Activated T-helper 2 cell treated with anti-CD3 and anti-CD28 coated beads, Interferon-gamma antibody, Interleukin-2, Interleukin-4, amounts not matched to agents 10 μg/mL and 5 μg/mL and 100 μg/mL, durations not matched to agents 14 hours and 24 hours and 36 hours (primary cell): ENCODE results near the gene HSPB6. TPM values are rescaled to one million over a fixed set of nuclear protein-coding genes. Genes with fewer than 3 reads are reported as not detected.
"Not testable (repeated sequence)": the region's sequence is repeated elsewhere in the genome, so short reads cannot be mapped to it uniquely, and the experiment has no call there.

Experiments used
- DNase-seq: peaks from one replicate; pipeline ENCODE4 v3.0.0; 2021; ENCODE audit warnings: low spot score
- H3K27ac Mint-ChIP-seq: one replicate; pipeline ENCODE4 v1.8.0; 2021; ENCODE audit warnings: mixed read lengths
- H3K27me3 Mint-ChIP-seq: one replicate; pipeline ENCODE4 v1.8.0; 2021; ENCODE audit warnings: low read depth, mixed read lengths
- H3K36me3 Mint-ChIP-seq: one replicate; pipeline ENCODE4 v1.8.0; 2021; ENCODE audit warnings: low read depth, mixed read lengths
- H3K4me1 Mint-ChIP-seq: one replicate; pipeline ENCODE4 v1.8.0; 2021; ENCODE audit warnings: low read depth, mixed read lengths
- H3K4me3 Mint-ChIP-seq: one replicate; pipeline ENCODE4 v1.8.0; 2021; ENCODE audit warnings: low read depth, mild to moderate bottlenecking, moderate library complexity, mixed read lengths
- H3K9me3 Mint-ChIP-seq: one replicate; pipeline ENCODE4 v1.8.0; 2021; ENCODE audit warnings: mixed read lengths
- intact Hi-C: fragments of 100-400 bp; cut with micrococcal nuclease; formaldehyde crosslinking; loops from one replicate; pipeline ENCODE4 v1.15.1; 2023
- total RNA-seq: library from RNA; stranded (reverse); gene quantifications from 2 replicates; pipeline ENCODE4 v1.2.3, GENCODE V29; 2022

Gene HSPB6
- 0.14 and 0.21 TPM in 2 replicates for total RNA-seq

GRCh38 chr19:35756377-35757230, at the start of gene HSPB6:
Gene HSPB6, minus strand, starts transcription at chr19:35757029. Its CDS starts 21 bp downstream, at chr19:35757008.
- Mint-ChIP-seq H3K4me1 (peaks cover 21% of the 10 kb centered on the region), H3K36me3 (peaks cover 42% of the 10 kb centered on the region), H3K9me3 (no peaks in the 10 kb centered on the region), H3K4me3 (peak within 1 kb of the TSS; percentile 83), H3K27me3 (no peaks in the 10 kb centered on the region), H3K27ac (peak within 1 kb of the TSS; percentile 85)
- no peak for DNase-seq
- intact Hi-C loops: loop anchor here (5.0 kb wide), 1 partner anchor 361 kb away; the partner anchor contains the start of gene TBCB

GRCh38 chr19:35806597-35806996, 49.8 kb upstream of the HSPB6 start:
- intact Hi-C loops: no loop called here
- Mint-ChIP-seq H3K27ac (no peak overlapping the region), H3K4me3 (no peak overlapping the region), H3K9me3 (no peaks in the 10 kb centered on the region), H3K4me1 (peaks cover 8% of the 10 kb centered on the region), H3K36me3 (no peaks in the 10 kb centered on the region), H3K27me3 (no peaks in the 10 kb centered on the region)
- DNase-seq: no peak

- DNase-seq: no peak
- Mint-ChIP-seq H3K4me1 (peaks cover 8% of the 10 kb centered on the region), H3K9me3 (no peaks in the 10 kb centered on the region), H3K4me3 (no peak overlapping the region), H3K27ac (no peak overlapping the region), H3K27me3 (no peaks in the 10 kb centered on the region), H3K36me3 (no peaks in the 10 kb centered on the region)
- intact Hi-C loops: no loop called here
Observed at GRCh38 chr19:35805526-35806102, 48.8 kb upstream of the HSPB6 start.

- H3K4me3 Mint-ChIP-seq: no peak overlapping the region
Observed at GRCh38 chr19:35801828-35802227, 45.0 kb upstream of the HSPB6 start.

GRCh38 chr19:35797663-35798062, 40.8 kb upstream of the HSPB6 start:
- no peak for DNase-seq
- Mint-ChIP-seq H3K9me3 (no peaks in the 10 kb centered on the region), H3K4me1 (no peaks in the 10 kb centered on the region), H3K27me3 (peaks cover 22% of the 10 kb centered on the region), H3K36me3 (no peaks in the 10 kb centered on the region), H3K27ac (no peak overlapping the region), H3K4me3 (no peak overlapping the region)
- intact Hi-C loops: no loop called here

More at GRCh38 chr19:35801828-35802227, 45.0 kb upstream of the HSPB6 start:
- DNase-seq: no peak
- Mint-ChIP-seq H3K4me1 (peaks cover 8% of the 10 kb centered on the region), H3K36me3 (no peaks in the 10 kb centered on the region), H3K9me3 (no peaks in the 10 kb centered on the region), H3K27ac (no peak overlapping the region), H3K27me3 (peaks cover 12% of the 10 kb centered on the region)
- intact Hi-C loops: no loop called here

GRCh38 chr19:35796645-35797542, 40.1 kb upstream of the HSPB6 start:
- Mint-ChIP-seq H3K4me1 (no peaks in the 10 kb centered on the region), H3K36me3 (no peaks in the 10 kb centered on the region), H3K9me3 (no peaks in the 10 kb centered on the region), H3K27ac (no peak overlapping the region), H3K27me3 (peaks cover 22% of the 10 kb centered on the region), H3K4me3 (no peak overlapping the region)
- no peak for DNase-seq
- intact Hi-C loops: no loop called here

- H3K4me3 Mint-ChIP-seq, DNase-seq, H3K27ac Mint-ChIP-seq, H3K36me3 Mint-ChIP-seq, intact Hi-C loops, H3K9me3 Mint-ChIP-seq, H3K4me1 Mint-ChIP-seq: not testable (repeated sequence)
- peaks cover 22% of the 10 kb centered on the region for H3K27me3 Mint-ChIP-seq
Observed at GRCh38 chr19:35795564-35795963, 38.7 kb upstream of the HSPB6 start.

GRCh38 chr19:35793381-35794165, 36.7 kb upstream of the HSPB6 start:
- H3K36me3 Mint-ChIP-seq: no peaks in the 10 kb centered on the region
- peaks cover 20% of the 10 kb centered on the region for H3K27me3 Mint-ChIP-seq
- DNase-seq: no peak
- no peak overlapping the region for H3K4me3 Mint-ChIP-seq
- intact Hi-C loops: no loop called here
- H3K27ac Mint-ChIP-seq: no peak overlapping the region
- H3K4me1 Mint-ChIP-seq: no peaks in the 10 kb centered on the region
- no peaks in the 10 kb centered on the region for H3K9me3 Mint-ChIP-seq

- intact Hi-C loops: no loop called here
- no peak overlapping the region for H3K4me3 Mint-ChIP-seq
- no peaks in the 10 kb centered on the region for H3K4me1 Mint-ChIP-seq
- H3K36me3 Mint-ChIP-seq: no peaks in the 10 kb centered on the region
- H3K27ac Mint-ChIP-seq: no peak overlapping the region
- H3K9me3 Mint-ChIP-seq: no peaks in the 10 kb centered on the region
- DNase-seq: no peak
- peaks cover 18% of the 10 kb centered on the region for H3K27me3 Mint-ChIP-seq
Observed at GRCh38 chr19:35792888-35793287, 36.1 kb upstream of the HSPB6 start.

GRCh38 chr19:35792312-35792711, 35.5 kb upstream of the HSPB6 start:
- intact Hi-C loops: no loop called here
- H3K9me3 Mint-ChIP-seq: no peaks in the 10 kb centered on the region
- peaks cover 15% of the 10 kb centered on the region for H3K27me3 Mint-ChIP-seq
- DNase-seq: no peak
- no peaks in the 10 kb centered on the region for H3K36me3 Mint-ChIP-seq
- no peak overlapping the region for H3K27ac Mint-ChIP-seq
- H3K4me3 Mint-ChIP-seq: no peak overlapping the region
- no peaks in the 10 kb centered on the region for H3K4me1 Mint-ChIP-seq

- Mint-ChIP-seq H3K4me3 (no peak overlapping the region), H3K27ac (no peak overlapping the region), H3K27me3 (peaks cover 11% of the 10 kb centered on the region), H3K9me3 (no peaks in the 10 kb centered on the region), H3K4me1 (no peaks in the 10 kb centered on the region), H3K36me3 (no peaks in the 10 kb centered on the region)
- DNase-seq: no peak
- intact Hi-C loops: no loop called here
Observed at GRCh38 chr19:35791814-35792279, 35.0 kb upstream of the HSPB6 start.
